Right lobe of liver (tissue), 6 donors: ENCODE results near the gene ERRFI1. TPM values are rescaled to one million over a fixed set of nuclear protein-coding genes. Genes with fewer than 3 reads are reported as not detected.

Experiments
- ATAC-seq, 4 donors: fragments of 200-7000 bp; cut with Tn5 transposase; one replicate each; pipeline ENCODE4 v1.9.1; 2020; ENCODE audit warnings: mild to moderate bottlenecking in 4 of 4, moderate library complexity in 4 of 4
- DNase-seq, 3 donors: peaks; one replicate each; pipeline ENCODE4 v3.0.0-alpha.2; 2020
- H3K27ac ChIP-seq, 3 donors: fragments of 200-600 bp; one replicate each; pipeline ENCODE4 v1.8.0; 2022
- H3K27me3 ChIP-seq, 2 donors: fragments of 200-600 bp; one replicate each; pipeline ENCODE4 v1.8.0; 2022
- H3K36me3 ChIP-seq, 4 donors: fragments of 200-600 bp; sonication (generic) in 1 of 4; one replicate each; pipeline versions ENCODE4 v1.5.1 to v1.8.0; 2017 to 2022; ENCODE audit warnings: control low read depth in 1 of 4
- H3K4me1 ChIP-seq, 4 donors: fragments of 200-600 bp; sonication (generic) in 1 of 4; one replicate each; pipeline versions ENCODE4 v1.5.1 to v1.8.0; 2017 to 2022; ENCODE audit warnings: control low read depth in 1 of 4
- H3K4me3 ChIP-seq, 3 donors: fragments of 200-600 bp; one replicate each; pipeline ENCODE4 v1.8.0; 2022
- H3K9me3 ChIP-seq, 4 donors: fragments of 200-600 bp; sonication (generic) in 1 of 4; one replicate each; pipeline versions ENCODE4 v1.5.1 to v1.8.0; 2017 to 2022; ENCODE audit warnings: control low read depth in 1 of 4
- POLR2A ChIP-seq: fragments of 450-650 bp; IDR thresholded peaks from one replicate; pipeline ENCODE4 v1.6.1; 2017; ENCODE audit warnings: antibody characterized with exemption, mild to moderate bottlenecking
- WGBS: methylation state at CpG from one replicate; pipeline ENCODE4 v1.1.6; 2018; ENCODE audit warnings: low coverage, low lambda C conversion rate; ENCODE audit not compliant: insufficient coverage; ENCODE audit errors: missing lambda C conversion rate; 5-methylcytosine and 5-hydroxymethylcytosine counted together
- intact Hi-C, 2 donors: fragments of 100-400 bp; cut with DNase I; formaldehyde crosslinking; loops; one replicate each; pipeline versions ENCODE4 v1.11.2 to v1.14.1; 2022
- total RNA-seq, 6 experiments: library from RNA; depleted of rRNA in 2 of 6; stranded (reverse); fragments of >200 nt in 2 of 6; fragmentation: NEBNext Ultra II Directional in 3 of 6; extraction: Animal tissue kit (Norgen Biotek cat#: 25700) in 3 of 6; gene quantifications; one replicate each; pipeline versions ENCODE4 v1.1.0 to v1.2.4, GENCODE V29; 2016 to 2023
- TF ChIP-seq, protein P1 (sequence below), 4 donors: fragments of 200-600 bp in 3 of 4; fragments of 450-650 bp in 1 of 4; IDR thresholded peaks; one replicate each; pipeline versions ENCODE4 v1.5.1 to v1.8.0; 2016 to 2022; ENCODE audit warnings: antibody characterized with exemption in 4 of 4, mild to moderate bottlenecking in 2 of 4
- donor health status: DM: no; HTN: yes; CAD: no.
- donor health status: DM: no; HTN: no; CAD: no.
- donor health status: DM: no; HTN: no; CAD: no.
- donor health status: DM: no; HTN: yes; CAD: no.
- donor health status: DM: no; HTN: yes; CAD: no.

ERRFI1 gene
- total RNA-seq, 6 experiments from 2014 or later: 109 to 539 (median 214) TPM

DNA sequence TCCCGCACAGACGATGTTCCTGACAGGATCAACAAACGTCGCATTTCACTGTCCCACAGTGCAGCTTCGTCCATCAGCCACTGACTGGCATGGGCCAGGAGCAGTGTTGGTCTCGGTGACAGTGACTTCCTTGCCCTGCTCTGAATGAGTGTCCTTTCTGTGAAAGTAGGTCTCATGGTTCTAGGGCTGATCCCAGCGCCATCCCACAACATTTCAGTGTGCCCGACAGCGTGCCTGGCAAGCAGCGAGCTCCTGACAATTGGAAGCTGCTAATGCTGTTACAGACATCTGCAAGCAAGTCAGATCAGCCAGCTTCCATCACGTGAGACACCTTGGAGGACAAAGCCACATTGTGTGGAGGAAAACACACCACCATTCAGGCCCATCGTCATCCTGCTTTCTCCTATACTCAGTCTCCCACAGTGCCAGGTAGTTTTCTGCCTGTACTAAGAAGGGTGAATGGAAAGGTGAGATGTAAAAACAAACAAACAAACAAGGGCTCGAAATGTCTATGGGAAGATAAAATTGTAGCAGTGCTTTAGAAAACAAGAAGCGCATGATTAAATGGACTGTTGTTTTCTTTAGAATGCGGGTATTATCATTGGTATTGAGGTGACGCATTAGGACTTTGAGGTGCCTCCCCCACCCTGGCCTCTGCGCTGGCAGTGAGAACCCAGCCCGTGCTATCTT is 21.9 kb downstream of the ERRFI1 start:
- ATAC-seq: peak; percentile 1 to 11 (median 8)

DNA sequence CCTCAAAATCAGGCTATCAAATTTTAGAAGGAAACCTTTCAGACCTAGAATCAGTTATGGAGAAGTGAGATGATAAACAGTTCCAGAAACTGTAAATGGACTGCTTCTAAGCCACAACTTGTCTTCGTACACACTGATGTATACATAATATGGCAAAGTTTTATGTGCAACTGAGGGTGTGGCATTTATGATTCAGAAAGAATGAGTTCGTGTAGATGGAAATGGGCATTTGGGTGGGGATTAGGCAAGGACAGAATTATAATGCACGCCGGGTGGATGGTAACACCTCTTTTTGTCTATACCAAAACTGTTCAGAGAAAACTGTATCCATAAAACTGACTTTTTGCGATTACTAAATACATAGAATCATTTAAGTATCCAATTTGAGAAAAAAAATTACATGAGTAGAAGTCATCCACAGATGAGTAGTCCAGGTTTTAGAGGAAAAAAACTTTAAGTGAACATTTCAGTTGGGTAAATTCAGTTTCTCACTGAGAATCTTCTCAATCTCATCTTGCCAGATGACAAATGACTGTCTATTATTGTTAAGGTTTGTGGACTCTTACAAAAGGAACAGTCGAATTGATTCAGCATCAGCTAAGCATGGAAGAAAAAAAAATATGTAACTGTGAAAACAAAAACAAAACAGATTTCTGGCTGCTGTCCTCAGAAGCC is 22.5 kb downstream of the ERRFI1 start:
- H3K27ac ChIP-seq: peak overlapping the region in 2 of 3 donors; percentile 18 to 63
- no peak for ATAC-seq

More for the DNA sequence above, 21.9 kb downstream of the ERRFI1 start:
- TF ChIP-seq, protein P1, sequence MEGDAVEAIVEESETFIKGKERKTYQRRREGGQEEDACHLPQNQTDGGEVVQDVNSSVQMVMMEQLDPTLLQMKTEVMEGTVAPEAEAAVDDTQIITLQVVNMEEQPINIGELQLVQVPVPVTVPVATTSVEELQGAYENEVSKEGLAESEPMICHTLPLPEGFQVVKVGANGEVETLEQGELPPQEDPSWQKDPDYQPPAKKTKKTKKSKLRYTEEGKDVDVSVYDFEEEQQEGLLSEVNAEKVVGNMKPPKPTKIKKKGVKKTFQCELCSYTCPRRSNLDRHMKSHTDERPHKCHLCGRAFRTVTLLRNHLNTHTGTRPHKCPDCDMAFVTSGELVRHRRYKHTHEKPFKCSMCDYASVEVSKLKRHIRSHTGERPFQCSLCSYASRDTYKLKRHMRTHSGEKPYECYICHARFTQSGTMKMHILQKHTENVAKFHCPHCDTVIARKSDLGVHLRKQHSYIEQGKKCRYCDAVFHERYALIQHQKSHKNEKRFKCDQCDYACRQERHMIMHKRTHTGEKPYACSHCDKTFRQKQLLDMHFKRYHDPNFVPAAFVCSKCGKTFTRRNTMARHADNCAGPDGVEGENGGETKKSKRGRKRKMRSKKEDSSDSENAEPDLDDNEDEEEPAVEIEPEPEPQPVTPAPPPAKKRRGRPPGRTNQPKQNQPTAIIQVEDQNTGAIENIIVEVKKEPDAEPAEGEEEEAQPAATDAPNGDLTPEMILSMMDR (IDR thresholded peaks at IDR 0.05): no peak
- TF ChIP-seq POLR2A: no peak
- H3K27me3 ChIP-seq: no peaks in the 10 kb centered on the region
- H3K36me3 ChIP-seq: no peaks in the 10 kb centered on the region
- peaks cover 0 to 7% (median 3%) of the 10 kb centered on the region in 4 donors for H3K4me1 ChIP-seq
- intact Hi-C loops: no loop called here
- no peaks in the 10 kb centered on the region for H3K9me3 ChIP-seq
- 25% methylated on average over 14 of the region's 18 CpGs for WGBS
- DNase-seq: peak in 1 of 3 donors; percentile 63
- no peak overlapping the region for H3K4me3 ChIP-seq
- H3K27ac ChIP-seq: peak overlapping the region; percentile 18 to 63 (median 19)

DNA sequence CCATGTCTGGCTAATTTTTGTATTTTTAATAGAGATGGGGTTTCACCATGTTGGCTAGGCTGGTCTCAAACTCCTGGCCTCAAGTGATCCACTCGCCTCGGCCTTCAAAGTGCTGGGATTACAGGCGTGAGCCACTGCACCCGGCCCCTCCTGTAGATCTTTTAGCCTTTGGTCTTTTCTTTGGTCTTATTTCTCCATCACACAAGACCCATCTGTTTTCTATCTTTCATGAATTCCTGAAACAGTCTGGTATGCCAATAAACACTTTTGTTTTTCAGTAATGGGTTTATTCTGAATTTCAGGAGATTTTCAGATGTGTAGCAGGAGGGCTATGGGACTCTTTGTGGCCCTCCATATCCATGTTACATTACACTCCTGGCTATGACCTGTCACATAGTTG is 23.2 kb downstream of the ERRFI1 start:
- H3K27ac ChIP-seq: peak overlapping the region in 1 of 3 donors; percentile 63

More for the DNA sequence above, 22.5 kb downstream of the ERRFI1 start:
- intact Hi-C loops: no loop called here
- 82% methylated on average over 6 of the region's 6 CpGs for WGBS
- no peaks in the 10 kb centered on the region for H3K36me3 ChIP-seq
- H3K4me1 ChIP-seq: peaks cover 0 to 7% (median 3%) of the 10 kb centered on the region in 4 donors
- no peak for TF ChIP-seq POLR2A
- TF ChIP-seq, protein P1 (IDR thresholded peaks at IDR 0.05): no peak
- no peaks in the 10 kb centered on the region for H3K9me3 ChIP-seq
- no peak overlapping the region for H3K4me3 ChIP-seq
- no peak for DNase-seq
- H3K27me3 ChIP-seq: no peaks in the 10 kb centered on the region

DNA sequence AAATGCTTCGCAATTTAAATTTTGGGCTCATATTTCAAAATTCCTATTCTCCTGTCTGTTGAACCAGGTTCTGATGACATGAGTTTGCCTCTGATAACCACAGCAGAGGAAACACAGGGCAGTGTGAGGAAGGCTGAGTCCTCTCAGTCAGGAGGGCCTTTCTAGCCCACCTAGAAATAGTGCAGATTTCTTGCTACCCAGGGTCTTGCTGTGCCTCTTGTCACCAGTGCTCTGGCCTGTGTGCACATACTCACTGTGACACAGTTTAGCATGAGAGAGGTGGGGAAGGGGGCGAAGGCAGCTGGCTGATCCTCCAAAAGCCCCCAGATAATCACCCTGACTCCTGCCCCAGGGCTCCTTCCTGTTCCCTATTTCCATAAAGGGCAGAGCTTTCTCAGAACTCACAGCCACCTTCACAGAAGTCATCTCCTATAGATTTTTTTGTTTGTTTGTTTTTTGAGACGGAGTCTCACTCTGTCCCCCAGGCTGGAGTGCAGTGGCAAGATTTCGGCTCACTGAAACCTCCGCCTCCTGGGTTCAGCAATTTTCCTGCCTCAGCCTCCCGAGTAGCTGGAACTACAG is 23.7 kb downstream of the ERRFI1 start:
- no peak overlapping the region for H3K27ac ChIP-seq
- H3K36me3 ChIP-seq: no peaks in the 10 kb centered on the region
- no peaks in the 10 kb centered on the region for H3K9me3 ChIP-seq
- intact Hi-C loops: no loop called here
- H3K4me1 ChIP-seq: peaks cover 0 to 7% (median 3%) of the 10 kb centered on the region in 4 donors
- TF ChIP-seq, protein P1 (IDR thresholded peaks at IDR 0.05): no peak
- no peak for TF ChIP-seq POLR2A
- WGBS: 68% methylated on average over 5 of the region's 6 CpGs
- H3K4me3 ChIP-seq: no peak overlapping the region
- no peaks in the 10 kb centered on the region for H3K27me3 ChIP-seq
- ATAC-seq (peak in 3 of 4 donors; percentile 1 to 19 (median 5)), DNase-seq (no peak)

More for the DNA sequence above, 23.2 kb downstream of the ERRFI1 start:
- Histone ChIP-seq H3K9me3 (no peaks in the 10 kb centered on the region), H3K36me3 (no peaks in the 10 kb centered on the region), H3K27me3 (no peaks in the 10 kb centered on the region), H3K4me3 (no peak overlapping the region), H3K4me1 (peaks cover 0 to 7% (median 3%) of the 10 kb centered on the region in 4 donors)
- intact Hi-C loops: no loop called here
- DNase-seq (no peak), ATAC-seq (no peak)
- TF ChIP-seq POLR2A: no peak
- TF ChIP-seq, protein P1 (IDR thresholded peaks at IDR 0.05): no peak
- WGBS: 74% methylated on average over 4 of the region's 4 CpGs
